Measurements from ENCODE around the gene BTG1. TPM values are rescaled to one million over a fixed set of nuclear protein-coding genes. Genes with fewer than 3 reads are reported as not detected.
A peak's percentile ranks its signal among the peaks of the same experiment; 100 is the strongest.

Gene BTG1
- polyA plus RNA-seq, 3 donors = 189 to 242 (median 192) TPM

DNA sequence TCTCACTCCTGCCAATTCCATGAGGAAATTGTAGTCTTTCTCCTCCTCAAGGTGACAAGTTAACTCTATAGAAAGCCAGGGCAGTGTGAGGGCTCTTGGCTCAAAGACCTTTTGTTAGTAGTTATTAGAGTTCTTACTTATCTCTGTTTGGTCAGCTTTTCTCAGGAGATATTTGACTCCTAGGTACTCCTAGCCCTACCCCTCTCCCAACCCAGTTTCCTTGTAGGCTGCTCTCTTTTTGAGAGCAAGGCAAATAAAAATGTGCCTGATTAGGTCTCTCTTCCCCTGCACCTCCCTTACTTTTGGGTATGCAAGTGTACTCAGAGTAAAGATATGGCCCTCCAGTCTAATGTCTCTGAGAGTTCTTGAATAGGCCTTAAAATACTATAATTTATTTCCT lies 23.8 kb downstream of the BTG1 start:
- Mint-ChIP-seq H3K4me1 (peaks cover 48% of the 10 kb centered on the region), H3K9me3 (peaks cover 5 to 22% (median 8%) of the 10 kb centered on the region in 7 donors), H3K36me3 (peaks cover 31 to 34% of the 10 kb centered on the region in 2 donors), H3K27me3 (ENCODE audit: low read depth in 3 of 3) (no peaks in the 10 kb centered on the region), H3K27ac (peak overlapping the region in 4 of 7 donors; percentile 6 to 69 (median 36)), H3K4me3 (no peak overlapping the region)
- no peak overlapping the region for H3K27ac ChIP-seq (ENCODE audit: low read depth in 1 of 2, low read length in 2 of 2)
- peaks cover 0 to 7% of the 10 kb centered on the region in 2 donors for H3K9me3 ChIP-seq (replicated peaks in 1 of 2; ENCODE audit: control insufficient read depth in 1 of 2, insufficient read depth in 1 of 2, low read length in 2 of 2)
- H3K4me1 ChIP-seq (ENCODE audit: control insufficient read depth in 1 of 2, insufficient read depth in 2 of 2, low read length in 2 of 2) = peaks cover 44 to 51% of the 10 kb centered on the region in 2 donors
- no peak overlapping the region for H3K9ac ChIP-seq (ENCODE audit: insufficient read depth, low read length, poor library complexity, severe bottlenecking)
- H4K20me1 ChIP-seq (ENCODE audit: insufficient read depth, low read length) = peaks cover 43% of the 10 kb centered on the region
- no peak overlapping the region for H3K4me2 ChIP-seq (replicated peaks; ENCODE audit: extremely low read depth, low read length, poor library complexity, severe bottlenecking)
- H3K36me3 ChIP-seq (replicated peaks in 1 of 2; ENCODE audit: control insufficient read depth in 1 of 2, insufficient read depth in 2 of 2, low read length in 2 of 2) = peaks cover 0 to 8% of the 10 kb centered on the region in 2 donors
- no peak overlapping the region for H2AFZ ChIP-seq (ENCODE audit: insufficient read depth, low read depth, low read length, poor library complexity, severe bottlenecking)
- peaks cover 76% of the 10 kb centered on the region for H3K79me2 ChIP-seq (ENCODE audit: insufficient read depth, low read length)
- DNase-seq = no peak
- no peak overlapping the region for H3K4me3 ChIP-seq (replicated peaks in 1 of 3; ENCODE audit: low read depth in 2 of 3, low read length in 3 of 3)
- TF ChIP-seq CTCF (IDR thresholded peaks at IDR 0.05) = no peak
- H3K27me3 ChIP-seq (ENCODE audit: control insufficient read depth in 2 of 2, insufficient read depth in 2 of 2, low read length in 2 of 2) = no peaks in the 10 kb centered on the region
- intact Hi-C loops (cut with micrococcal nuclease) = loop anchor here (5.0 to 10.0 kb wide), 2 partner anchors 40 to 47 kb away; no protein-coding TSS in a partner anchor

GRCh38 chr12:92118826-92119536 lies 26.7 kb downstream of the BTG1 start:
- H3K9me3 ChIP-seq (replicated peaks in 1 of 2; ENCODE audit: control insufficient read depth in 1 of 2, insufficient read depth in 1 of 2, low read length in 2 of 2) = peaks cover 0 to 7% of the 10 kb centered on the region in 2 donors
- no peaks in the 10 kb centered on the region for H3K27me3 Mint-ChIP-seq (ENCODE audit: low read depth in 3 of 3)
- peaks cover 29% of the 10 kb centered on the region for H3K4me1 Mint-ChIP-seq
- peaks cover 18% of the 10 kb centered on the region for H4K20me1 ChIP-seq (ENCODE audit: insufficient read depth, low read length)
- H3K36me3 ChIP-seq (replicated peaks in 1 of 2; ENCODE audit: control insufficient read depth in 1 of 2, insufficient read depth in 2 of 2, low read length in 2 of 2) = peaks cover 0 to 8% of the 10 kb centered on the region in 2 donors
- no peak overlapping the region for H2AFZ ChIP-seq (ENCODE audit: insufficient read depth, low read depth, low read length, poor library complexity, severe bottlenecking)
- no peak for TF ChIP-seq CTCF (IDR thresholded peaks at IDR 0.05)
- H3K4me3 ChIP-seq (replicated peaks in 1 of 3; ENCODE audit: low read depth in 2 of 3, low read length in 3 of 3) = peak overlapping the region in 1 of 3 experiments; percentile 8
- H3K9ac ChIP-seq (ENCODE audit: insufficient read depth, low read length, poor library complexity, severe bottlenecking) = no peak overlapping the region
- H3K27me3 ChIP-seq (ENCODE audit: control insufficient read depth in 2 of 2, insufficient read depth in 2 of 2, low read length in 2 of 2) = no peaks in the 10 kb centered on the region
- H3K4me3 Mint-ChIP-seq = no peak overlapping the region
- H3K36me3 Mint-ChIP-seq = peaks cover 25 to 39% of the 10 kb centered on the region in 2 donors
- H3K9me3 Mint-ChIP-seq = peaks cover 5 to 22% (median 8%) of the 10 kb centered on the region in 7 donors
- WGBS (ENCODE audit: insufficient coverage) = 100% methylated on average over 1 of the region's 2 CpGs
- no peak overlapping the region for H3K4me2 ChIP-seq (replicated peaks; ENCODE audit: extremely low read depth, low read length, poor library complexity, severe bottlenecking)
- H3K4me1 ChIP-seq (ENCODE audit: control insufficient read depth in 1 of 2, insufficient read depth in 2 of 2, low read length in 2 of 2) = peaks cover 17 to 23% of the 10 kb centered on the region in 2 donors
- intact Hi-C loops (cut with micrococcal nuclease) = no loop called here
- H3K79me2 ChIP-seq (ENCODE audit: insufficient read depth, low read length) = peaks cover 62% of the 10 kb centered on the region
- no peak for DNase-seq
- peak overlapping the region in 1 of 7 donors; percentile 25 for H3K27ac Mint-ChIP-seq
- H3K27ac ChIP-seq (ENCODE audit: low read depth in 1 of 2, low read length in 2 of 2) = peak overlapping the region in 1 of 2 donors; percentile 45

Data from CD14-positive monocyte (primary cell).